KMS-11 (cell line): ENCODE measurements around the gene UBE3A.

Source experiments
- H2AFZ ChIP-seq: fragments of 200-600 bp; sonication (generic); 2 replicates; pipeline ENCODE4 v1.6.1; 2016; ENCODE audit warnings: antibody characterized with exemption, mixed run types, low read depth
- H3K27ac ChIP-seq: fragments of 200-600 bp; sonication (generic); 2 replicates; pipeline ENCODE4 v1.6.1; 2016; ENCODE audit warnings: mild to moderate bottlenecking, mixed run types
- H3K27me3 ChIP-seq: fragments of 200-600 bp; sonication (generic); 2 replicates; pipeline ENCODE4 v1.6.1; 2017; ENCODE audit warnings: mild to moderate bottlenecking, low read depth, mixed run types, moderate library complexity; ENCODE audit not compliant: insufficient read depth
- H3K36me3 ChIP-seq: fragments of 200-600 bp; sonication (generic); 2 replicates; pipeline ENCODE4 v1.6.1; 2017; ENCODE audit warnings: mild to moderate bottlenecking, mixed run types; ENCODE audit not compliant: insufficient read depth
- H3K4me1 ChIP-seq: fragments of 200-600 bp; sonication (generic); 2 replicates; pipeline ENCODE4 v1.6.1; 2016; ENCODE audit warnings: mild to moderate bottlenecking, low read depth, mixed run types; ENCODE audit not compliant: poor library complexity, severe bottlenecking
- H3K4me2 ChIP-seq: fragments of 200-600 bp; sonication (generic); 2 replicates; pipeline ENCODE4 v1.7.0; 2016; ENCODE audit warnings: mild to moderate bottlenecking, mixed run types
- H3K4me3 ChIP-seq: fragments of 200-600 bp; sonication (generic); IDR thresholded peaks from 2 replicates; pipeline ENCODE4 v1.6.1; 2017; ENCODE audit warnings: low read depth, low read length, mixed read lengths; ENCODE audit not compliant: insufficient read depth
- H3K79me2 ChIP-seq: fragments of 200-600 bp; sonication (generic); 2 replicates; pipeline ENCODE4 v1.6.1; 2016; ENCODE audit warnings: low read depth, mixed run types; ENCODE audit not compliant: insufficient read depth
- H3K9ac ChIP-seq: fragments of 200-600 bp; sonication (generic); 2 replicates; pipeline ENCODE4 v1.6.1; 2016; ENCODE audit warnings: mild to moderate bottlenecking, mixed run types
- H4K20me1 ChIP-seq: fragments of 200-600 bp; sonication (generic); 2 replicates; pipeline ENCODE4 v1.6.1; 2016; ENCODE audit warnings: mild to moderate bottlenecking, mixed run types; ENCODE audit not compliant: insufficient read depth
- CTCF ChIP-seq: fragments of 200-600 bp; sonication (generic); conservative IDR thresholded peaks from 2 replicates; pipeline ENCODE4 v1.6.1; 2017; ENCODE audit warnings: low read depth, mild to moderate bottlenecking, antibody characterized with exemption, low read length, moderate library complexity, mixed read lengths

Gene UBE3A

GRCh38 chr15:25345943-25346342 is 92.9 kb downstream of the UBE3A start:
- Histone ChIP-seq H2AFZ (no peak overlapping the region), H3K9ac (no peak overlapping the region), H3K36me3 (no peaks in the 10 kb centered on the region), H4K20me1 (no peaks in the 10 kb centered on the region), H3K27ac (no peak overlapping the region), H3K4me1 (no peaks in the 10 kb centered on the region), H3K27me3 (no peaks in the 10 kb centered on the region), H3K4me3 (no peak overlapping the region), H3K4me2 (no peak overlapping the region), H3K79me2 (no peaks in the 10 kb centered on the region)
- TF ChIP-seq CTCF, result no peak

GRCh38 chr15:25342629-25343028 is 96.2 kb downstream of the UBE3A start:
- no peak for TF ChIP-seq CTCF
- Histone ChIP-seq H4K20me1 (no peaks in the 10 kb centered on the region), H3K4me2 (no peak overlapping the region)

GRCh38 chr15:25339431-25339830 is 99.4 kb downstream of the UBE3A start:
- Histone ChIP-seq H3K4me3 (no peak overlapping the region), H3K4me1 (no peaks in the 10 kb centered on the region), H3K27ac (no peak overlapping the region), H2AFZ (no peak overlapping the region), H3K4me2 (no peak overlapping the region), H3K79me2 (no peaks in the 10 kb centered on the region), H4K20me1 (no peaks in the 10 kb centered on the region), H3K9ac (no peak overlapping the region), H3K36me3 (no peaks in the 10 kb centered on the region), H3K27me3 (no peaks in the 10 kb centered on the region)
- no peak for TF ChIP-seq CTCF

More at GRCh38 chr15:25342629-25343028, 96.2 kb downstream of the UBE3A start:
- Histone ChIP-seq H3K27ac (no peak overlapping the region), H3K79me2 (no peaks in the 10 kb centered on the region), H2AFZ (no peak overlapping the region), H3K36me3 (no peaks in the 10 kb centered on the region), H3K27me3 (no peaks in the 10 kb centered on the region), H3K9ac (no peak overlapping the region), H3K4me1 (no peaks in the 10 kb centered on the region), H3K4me3 (no peak overlapping the region)

- H4K20me1 ChIP-seq, result no peaks in the 10 kb centered on the region
- TF ChIP-seq CTCF, result no peak
- no peaks in the 10 kb centered on the region for H3K79me2 ChIP-seq
- H3K4me2 ChIP-seq, result no peak overlapping the region
- no peak overlapping the region for H3K27ac ChIP-seq
- no peak overlapping the region for H2AFZ ChIP-seq
- H3K36me3 ChIP-seq, result no peaks in the 10 kb centered on the region
- no peak overlapping the region for H3K9ac ChIP-seq
- H3K4me1 ChIP-seq, result no peaks in the 10 kb centered on the region
- H3K4me3 ChIP-seq, result no peak overlapping the region
- H3K27me3 ChIP-seq, result no peaks in the 10 kb centered on the region
Observed at GRCh38 chr15:25335279-25335678, 103.5 kb downstream of the UBE3A start.
